ENCODE data around the gene PDLIM1.
"Not testable (repeated sequence)": the region's sequence is repeated elsewhere in the genome, so short reads cannot be mapped to it uniquely, and the experiment has no call there.

The PDLIM1 gene

GRCh38 chr10:95237376-95238170, 53.2 kb downstream of the PDLIM1 start:
- DNase-seq: no peak

- DNase-seq: peak in 2 of 3 donors; percentile 48 to 51
Observed at GRCh38 chr10:95236068-95236903, 54.5 kb downstream of the PDLIM1 start.

- DNase-seq: no peak
Observed at GRCh38 chr10:95235676-95236067, 55.1 kb downstream of the PDLIM1 start.

GRCh38 chr10:95234951-95235350, 55.9 kb downstream of the PDLIM1 start:
- DNase-seq: no peak

GRCh38 chr10:95233377-95234034, 57.3 kb downstream of the PDLIM1 start:
- DNase-seq: no peak

GRCh38 chr10:95230677-95231586, 59.9 kb downstream of the PDLIM1 start:
- peak; percentile 37 to 56 (median 52) for DNase-seq

GRCh38 chr10:95229724-95230627, 60.8 kb downstream of the PDLIM1 start:
- no peak for DNase-seq

- DNase-seq: not testable (repeated sequence)
Observed at GRCh38 chr10:95228934-95229723, 61.7 kb downstream of the PDLIM1 start.

- DNase-seq: no peak
Observed at GRCh38 chr10:95225136-95225535, 65.7 kb downstream of the PDLIM1 start.

GRCh38 chr10:95221124-95221523, 69.7 kb downstream of the PDLIM1 start:
- no peak for DNase-seq

- no peak for DNase-seq
Observed at GRCh38 chr10:95220539-95220938, 70.3 kb downstream of the PDLIM1 start.

GRCh38 chr10:95217476-95217875, 73.3 kb downstream of the PDLIM1 start:
- DNase-seq: no peak

GRCh38 chr10:95214793-95215192, 76.0 kb downstream of the PDLIM1 start:
- DNase-seq: peak in 1 of 3 donors; percentile 15

- DNase-seq: no peak
Observed at GRCh38 chr10:95214369-95214768, 76.4 kb downstream of the PDLIM1 start.

- peak in 1 of 3 donors; percentile 6 for DNase-seq
Observed at GRCh38 chr10:95211606-95212279, 79.1 kb downstream of the PDLIM1 start.

GRCh38 chr10:95209509-95210127, 81.2 kb downstream of the PDLIM1 start:
- DNase-seq: no peak

- peak in 1 of 3 donors; percentile 47 for DNase-seq
Observed at GRCh38 chr10:95208702-95209391, 82.0 kb downstream of the PDLIM1 start.

- not testable (repeated sequence) for DNase-seq
Observed at GRCh38 chr10:95202865-95203264, 87.9 kb downstream of the PDLIM1 start.

GRCh38 chr10:95201736-95202135, 89.1 kb downstream of the PDLIM1 start:
- no peak for DNase-seq
